Lung (tissue), 12 donors: ENCODE results near the gene ANKRD27. TPM values are rescaled to one million over a fixed set of nuclear protein-coding genes. Genes with fewer than 3 reads are reported as not detected.

ENCODE experiments used
- ATAC-seq: fragments of 200-7000 bp; cut with Tn5 transposase; one replicate; pipeline ENCODE4 v1.9.1; 2020; ENCODE audit warnings: moderate number of reproducible peaks; ENCODE audit not compliant: insufficient read depth, low FRiP score
- DNase-seq, 3 donors: peaks; one replicate each; pipeline ENCODE4 v3.0.0-alpha.2; 2013 to 2017
- H3K27ac ChIP-seq, 2 donors: one replicate each; pipeline ENCODE4 v1.5.1; 2013; ENCODE audit warnings: mild to moderate bottlenecking in 2 of 2, moderate library complexity in 2 of 2, control low read depth in 1 of 2, inconsistent platforms in 1 of 2, low read depth in 1 of 2, low read length in 1 of 2
- H3K27me3 ChIP-seq, 3 donors: one replicate each; pipeline ENCODE4 v1.5.1; 2013; ENCODE audit warnings: low read length in 2 of 3; ENCODE audit not compliant: control insufficient read depth in 3 of 3, insufficient read depth in 3 of 3
- H3K36me3 ChIP-seq, 4 donors: one replicate each; pipeline ENCODE4 v1.5.1; 2013; ENCODE audit warnings: low read length in 4 of 4, mild to moderate bottlenecking in 1 of 4, moderate library complexity in 1 of 4; ENCODE audit not compliant: control insufficient read depth in 4 of 4, insufficient read depth in 4 of 4
- H3K4me1 ChIP-seq, 5 donors: one replicate each; pipeline ENCODE4 v1.5.1; 2013; ENCODE audit warnings: low read length in 5 of 5, mild to moderate bottlenecking in 2 of 5, moderate library complexity in 1 of 5; ENCODE audit not compliant: control insufficient read depth in 5 of 5, insufficient read depth in 5 of 5
- H3K4me3 ChIP-seq: one replicate; pipeline ENCODE4 v1.5.1; 2013; ENCODE audit warnings: mild to moderate bottlenecking, control low read depth, moderate library complexity
- H3K9ac ChIP-seq, 2 donors: one replicate each; pipeline ENCODE4 v1.5.1; 2013; ENCODE audit warnings: low read length in 2 of 2, control low read depth in 1 of 2; ENCODE audit not compliant: insufficient read depth in 1 of 2
- H3K9me3 ChIP-seq, 4 donors: one replicate each; pipeline ENCODE4 v1.5.1; 2013; ENCODE audit warnings: low read length in 3 of 4, mild to moderate bottlenecking in 1 of 4, moderate library complexity in 1 of 4; ENCODE audit not compliant: control insufficient read depth in 4 of 4, insufficient read depth in 3 of 4
- CTCF ChIP-seq: IDR thresholded peaks from 2 replicates; pipeline ENCODE4 v1.5.1; 2012; ENCODE audit warnings: mild to moderate bottlenecking; ENCODE audit errors: control extremely low read depth, extremely low read depth
- WGBS, 2 donors: extraction: QIAGEN DNeasy Blood & Tissue Kit; methylation state at CpG; one replicate each; pipeline ENCODE4 v1.1.7; 2013; 5-methylcytosine and 5-hydroxymethylcytosine counted together
- polyA plus RNA-seq, 2 donors: library from polyadenylated mRNA; stranded (reverse); fragments of 200-250 nt; gene quantifications; one replicate each; pipeline ENCODE4 v1.2.1, GENCODE V29; 2013
- total RNA-seq, 2 donors: library from RNA; depleted of rRNA in 1 of 2; stranded (reverse); fragments of >200 nt in 1 of 2; gene quantifications; one replicate each; pipeline ENCODE4 v1.2.1, GENCODE V29; 2014 to 2021
- donor health status: control.
- donor health status: control.
- donor health status: Bipolar disorder and iron deficiency.
- donor health status: healthy.
- donor health status: DM: yes; HTN: yes; CAD: no.

Gene ANKRD27
- total and polyA plus RNA-seq, 4 donors, result 8.9 to 31.5 (median 22.5) TPM

DNA sequence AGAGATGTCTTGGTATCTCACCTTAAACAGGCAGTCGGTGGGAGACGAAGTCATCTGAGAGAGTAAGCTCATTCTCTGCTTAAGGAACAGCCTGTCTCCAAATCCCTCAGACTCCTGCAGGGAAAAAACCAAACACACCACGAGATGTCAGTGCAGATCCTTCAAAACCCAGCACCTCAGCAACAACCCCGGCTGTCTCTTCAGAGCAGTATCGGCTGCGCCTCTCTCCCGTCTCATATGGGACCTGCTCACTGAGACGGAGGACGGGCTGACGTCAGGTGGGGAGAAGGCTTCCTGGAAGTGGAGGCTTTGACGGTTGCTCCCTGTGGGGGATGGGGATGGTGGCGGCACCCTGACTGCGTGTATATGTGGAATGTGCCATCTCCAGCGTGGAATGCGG, 43.6 kb downstream of the ANKRD27 start:
- no peak for DNase-seq
- WGBS, 2 donors, result 94 to 97% methylated on average over 15 of the region's 15 CpGs

DNA sequence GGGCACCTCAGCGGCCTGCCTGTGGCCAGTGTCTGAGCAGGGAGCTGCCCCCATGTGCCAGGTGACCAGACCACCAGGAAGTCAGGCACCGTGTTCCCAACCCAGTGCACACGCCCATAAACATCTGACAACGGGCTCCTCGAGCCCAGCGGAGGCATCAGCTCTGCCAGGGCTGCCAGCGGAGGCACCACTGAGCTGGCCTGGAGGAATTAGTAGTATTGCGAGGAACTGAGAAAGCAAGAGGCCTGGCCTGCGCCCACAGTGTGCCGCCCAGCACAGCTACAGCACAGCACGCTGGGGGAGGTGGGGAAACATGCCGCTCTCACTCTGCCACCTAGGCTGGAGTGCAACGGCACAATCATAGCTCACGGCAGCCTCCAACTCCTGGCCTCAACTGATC, 44.6 kb downstream of the ANKRD27 start:
- DNase-seq (no peak), ATAC-seq (no peak)
- Histone ChIP-seq H3K27ac (no peak overlapping the region), H3K36me3 (peaks cover 3 to 40% (median 15%) of the 10 kb centered on the region in 4 donors), H3K4me1 (no peaks in the 10 kb centered on the region), H3K9ac (no peak overlapping the region), H3K4me3 (no peak overlapping the region), H3K27me3 (no peaks in the 10 kb centered on the region), H3K9me3 (peaks cover 0 to 3% (median 0%) of the 10 kb centered on the region in 4 donors)
- TF ChIP-seq CTCF, result no peak
- 88 to 90% methylated on average over 14 of the region's 14 CpGs for WGBS, 2 donors

More for the DNA sequence above, 43.6 kb downstream of the ANKRD27 start:
- TF ChIP-seq CTCF, result no peak
- H3K4me1 ChIP-seq, result no peaks in the 10 kb centered on the region
- H3K9ac ChIP-seq, result no peak overlapping the region
- no peak overlapping the region for H3K4me3 ChIP-seq
- H3K27ac ChIP-seq, result no peak overlapping the region
- H3K27me3 ChIP-seq, result no peaks in the 10 kb centered on the region
- ATAC-seq, result no peak
- H3K36me3 ChIP-seq, result peaks cover 6 to 43% (median 20%) of the 10 kb centered on the region in 4 donors
- peaks cover 0 to 3% (median 0%) of the 10 kb centered on the region in 4 donors for H3K9me3 ChIP-seq

DNA sequence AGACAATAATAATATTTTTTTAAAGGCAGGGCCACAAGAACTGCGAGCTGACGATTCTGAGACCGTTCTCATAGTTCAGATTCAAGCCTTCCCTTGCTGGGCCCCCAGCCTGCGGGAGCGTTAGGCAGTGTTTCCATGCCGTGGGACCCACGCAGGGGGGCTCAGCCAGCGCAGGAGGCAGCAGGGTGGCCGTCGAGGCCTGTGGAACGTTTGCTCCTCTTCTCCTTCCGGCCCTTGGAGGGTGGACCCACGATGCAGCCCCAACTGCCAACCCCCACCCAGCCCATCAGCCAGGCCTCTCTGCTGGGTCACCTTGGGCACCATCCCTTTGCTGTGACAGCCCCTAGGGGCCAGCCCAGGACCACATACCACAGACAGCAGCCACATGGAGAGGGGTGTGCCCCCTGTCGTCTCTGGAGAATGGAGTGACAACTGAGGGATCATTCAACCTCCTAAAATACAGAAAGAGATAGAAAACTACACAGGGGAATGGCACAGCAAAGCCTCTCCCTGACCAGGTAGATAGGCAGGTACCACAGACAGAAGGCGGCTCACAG, 47.2 kb downstream of the ANKRD27 start:
- H3K27ac ChIP-seq, result peak overlapping the region in 1 of 2 donors; percentile 46
- no peak overlapping the region for H3K4me3 ChIP-seq
- H3K36me3 ChIP-seq, result peaks cover 6 to 43% (median 24%) of the 10 kb centered on the region in 4 donors
- no peaks in the 10 kb centered on the region for H3K4me1 ChIP-seq
- DNase-seq, result no peak
- no peak overlapping the region for H3K9ac ChIP-seq
- H3K27me3 ChIP-seq, result no peaks in the 10 kb centered on the region
- no peak for ATAC-seq
- WGBS, 2 donors, result 89 to 91% methylated on average over 15 of the region's 15 CpGs
- peaks cover 0 to 3% (median 0%) of the 10 kb centered on the region in 4 donors for H3K9me3 ChIP-seq
- TF ChIP-seq CTCF, result no peak

GRCh38 chr19:32626969-32627368, 48.0 kb downstream of the ANKRD27 start:
- 98 to 100% methylated on average over 4 of the region's 4 CpGs for WGBS, 2 donors
- Histone ChIP-seq H3K9me3 (peaks cover 0 to 3% (median 0%) of the 10 kb centered on the region in 4 donors), H3K27me3 (no peaks in the 10 kb centered on the region), H3K9ac (no peak overlapping the region), H3K4me3 (no peak overlapping the region), H3K27ac (no peak overlapping the region), H3K36me3 (peaks cover 10 to 48% (median 24%) of the 10 kb centered on the region in 4 donors), H3K4me1 (no peaks in the 10 kb centered on the region)
- no peak for TF ChIP-seq CTCF
- DNase-seq (no peak), ATAC-seq (no peak)
